Measurements from ENCODE around the gene SLC35A3. TPM values are rescaled to one million over a fixed set of nuclear protein-coding genes. Genes with fewer than 3 reads are reported as not detected.

SLC35A3 gene
- total and polyA plus RNA-seq, 8 donors, result 5.7 to 206 (median 57.0) TPM

DNA sequence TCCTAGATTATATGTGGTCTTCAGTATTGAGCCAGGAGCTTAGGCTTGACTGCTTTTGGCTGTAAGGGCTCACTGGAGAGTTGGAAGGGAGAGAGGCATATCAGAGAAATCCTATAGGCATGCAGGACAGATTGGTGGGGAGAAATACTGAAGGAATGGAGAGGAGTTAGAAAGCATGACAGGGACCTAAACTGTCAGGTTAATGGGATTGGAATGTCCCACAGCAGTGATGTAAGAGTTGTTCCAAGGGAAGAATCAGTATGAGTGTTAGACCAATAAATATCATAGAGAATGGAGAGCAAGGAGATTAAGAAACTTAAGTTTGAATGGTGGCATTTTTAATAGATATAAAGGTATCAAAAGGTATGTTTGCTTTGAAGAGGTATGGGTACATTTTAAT is 39.7 kb downstream of the SLC35A3 start:
- no peaks in the 10 kb centered on the region for H3K9me3 ChIP-seq
- H3K36me3 ChIP-seq, result peaks cover 0 to 56% (median 41%) of the 10 kb centered on the region in 4 donors
- TF ChIP-seq, protein P1, sequence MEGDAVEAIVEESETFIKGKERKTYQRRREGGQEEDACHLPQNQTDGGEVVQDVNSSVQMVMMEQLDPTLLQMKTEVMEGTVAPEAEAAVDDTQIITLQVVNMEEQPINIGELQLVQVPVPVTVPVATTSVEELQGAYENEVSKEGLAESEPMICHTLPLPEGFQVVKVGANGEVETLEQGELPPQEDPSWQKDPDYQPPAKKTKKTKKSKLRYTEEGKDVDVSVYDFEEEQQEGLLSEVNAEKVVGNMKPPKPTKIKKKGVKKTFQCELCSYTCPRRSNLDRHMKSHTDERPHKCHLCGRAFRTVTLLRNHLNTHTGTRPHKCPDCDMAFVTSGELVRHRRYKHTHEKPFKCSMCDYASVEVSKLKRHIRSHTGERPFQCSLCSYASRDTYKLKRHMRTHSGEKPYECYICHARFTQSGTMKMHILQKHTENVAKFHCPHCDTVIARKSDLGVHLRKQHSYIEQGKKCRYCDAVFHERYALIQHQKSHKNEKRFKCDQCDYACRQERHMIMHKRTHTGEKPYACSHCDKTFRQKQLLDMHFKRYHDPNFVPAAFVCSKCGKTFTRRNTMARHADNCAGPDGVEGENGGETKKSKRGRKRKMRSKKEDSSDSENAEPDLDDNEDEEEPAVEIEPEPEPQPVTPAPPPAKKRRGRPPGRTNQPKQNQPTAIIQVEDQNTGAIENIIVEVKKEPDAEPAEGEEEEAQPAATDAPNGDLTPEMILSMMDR (IDR thresholded peaks at IDR 0.05), result no peak
- no peak for TF ChIP-seq EP300 (IDR thresholded peaks at IDR 0.05)
- DNase-seq, result no peak
- intact Hi-C loops (cut with DNase I; ENCODE audit: low total_unique reads), result no loop called here
- no peaks in the 10 kb centered on the region for H3K27me3 ChIP-seq
- no peak overlapping the region for H3K27ac ChIP-seq
- no peak overlapping the region for H3K4me3 ChIP-seq
- no peaks in the 10 kb centered on the region for H3K4me1 ChIP-seq

DNA sequence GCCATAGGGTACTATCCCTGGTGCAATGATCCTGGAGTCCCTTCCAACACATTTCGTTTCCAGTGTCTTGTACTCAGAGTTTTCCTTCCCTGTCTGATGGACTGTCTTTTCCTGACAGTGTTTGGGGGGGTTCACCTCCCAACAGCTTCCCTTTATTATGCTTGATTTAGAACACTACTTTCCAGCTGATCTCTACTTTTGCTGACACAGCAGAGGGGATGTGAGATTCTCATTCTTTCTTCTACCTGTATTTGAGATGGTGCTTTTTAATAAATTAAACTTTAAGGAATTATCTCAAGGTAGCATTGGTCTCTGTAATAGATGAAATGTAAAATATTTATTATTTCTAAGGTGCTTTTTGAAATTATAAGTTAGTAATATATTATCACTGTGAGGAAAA is 41.0 kb downstream of the SLC35A3 start:
- H3K27ac ChIP-seq, result no peak overlapping the region
- no peak overlapping the region for H3K4me3 ChIP-seq
- no peak for DNase-seq
- peaks cover 0 to 56% (median 40%) of the 10 kb centered on the region in 4 donors for H3K36me3 ChIP-seq
- intact Hi-C loops (cut with DNase I; ENCODE audit: low total_unique reads), result no loop called here
- WGBS, 5 donors, result 73 to 95% (median 90%) methylated on average over 1 of the region's 1 CpG
- no peaks in the 10 kb centered on the region for H3K27me3 ChIP-seq
- no peak for TF ChIP-seq POLR2AphosphoS5 (IDR thresholded peaks at IDR 0.05)
- no peak for TF ChIP-seq POLR2A (IDR thresholded peaks at IDR 0.05)
- TF ChIP-seq EP300 (IDR thresholded peaks at IDR 0.05), result no peak
- TF ChIP-seq, protein P1 (IDR thresholded peaks at IDR 0.05), result no peak
- H3K9me3 ChIP-seq, result no peaks in the 10 kb centered on the region
- no peaks in the 10 kb centered on the region for H3K4me1 ChIP-seq

DNA sequence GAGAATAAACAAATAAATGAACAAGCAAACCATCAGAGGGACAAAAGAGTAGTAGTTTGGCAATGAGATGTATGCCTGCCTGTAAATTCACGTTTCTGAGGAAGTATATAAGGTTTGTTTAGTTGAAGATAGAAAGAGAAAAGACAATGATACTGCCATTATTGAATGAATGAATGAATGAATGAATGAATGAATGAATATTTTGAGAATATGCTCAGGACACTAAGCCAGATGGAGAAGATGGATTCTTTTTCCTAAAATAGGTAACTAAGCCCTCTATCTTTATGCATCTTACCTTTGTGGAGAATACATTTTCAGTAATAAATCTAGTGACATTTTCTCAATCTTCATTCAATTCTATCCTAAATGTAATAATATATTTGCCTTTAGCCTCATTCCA is 49.4 kb downstream of the SLC35A3 start:
- DNase-seq, result no peak
- Histone ChIP-seq H3K27ac (no peak overlapping the region), H3K27me3 (no peaks in the 10 kb centered on the region), H3K36me3 (peaks cover 0 to 28% (median 20%) of the 10 kb centered on the region in 4 donors), H3K4me3 (no peak overlapping the region), H3K4me1 (no peaks in the 10 kb centered on the region), H3K9me3 (no peaks in the 10 kb centered on the region)
- intact Hi-C loops (cut with DNase I; ENCODE audit: low total_unique reads), result no loop called here
- TF ChIP-seq, protein P1 (IDR thresholded peaks at IDR 0.05), result no peak
- TF ChIP-seq POLR2AphosphoS5 (IDR thresholded peaks at IDR 0.05) (no peak), EP300 (IDR thresholded peaks at IDR 0.05) (no peak)
- 76 to 91% (median 78%) methylated on average over 1 of the region's 1 CpG for WGBS, 5 donors

DNA sequence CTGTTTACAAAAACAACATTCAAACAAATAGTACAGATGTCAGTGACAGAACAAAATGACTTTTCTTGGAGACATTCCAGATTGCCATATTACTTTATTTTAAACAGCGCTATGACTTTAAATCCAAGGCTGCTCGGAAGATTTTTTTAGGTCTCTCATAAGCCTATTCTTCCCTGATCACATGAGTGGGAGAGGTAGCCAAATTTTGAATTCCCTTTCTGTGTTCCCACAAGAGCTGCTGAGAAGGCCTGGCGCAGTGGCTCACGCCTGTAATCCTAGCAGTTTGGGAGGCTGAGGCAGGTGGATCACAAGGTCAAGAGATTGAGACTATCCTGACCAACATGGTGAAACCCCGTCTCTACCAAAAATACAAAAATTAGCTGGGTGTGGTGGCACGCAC is 53.7 kb downstream of the SLC35A3 start:
- 90 to 98% (median 95%) methylated on average over 6 of the region's 6 CpGs for WGBS, 5 donors
- Histone ChIP-seq H3K4me1 (no peaks in the 10 kb centered on the region), H3K36me3 (peaks cover 0 to 20% (median 11%) of the 10 kb centered on the region in 4 donors), H3K27ac (no peak overlapping the region), H3K9me3 (no peaks in the 10 kb centered on the region), H3K4me3 (no peak overlapping the region), H3K27me3 (no peaks in the 10 kb centered on the region)
- TF ChIP-seq POLR2A (IDR thresholded peaks at IDR 0.05) (no peak), EP300 (IDR thresholded peaks at IDR 0.05) (no peak)
- no peak for DNase-seq
- intact Hi-C loops (cut with DNase I; ENCODE audit: low total_unique reads), result no loop called here

DNA sequence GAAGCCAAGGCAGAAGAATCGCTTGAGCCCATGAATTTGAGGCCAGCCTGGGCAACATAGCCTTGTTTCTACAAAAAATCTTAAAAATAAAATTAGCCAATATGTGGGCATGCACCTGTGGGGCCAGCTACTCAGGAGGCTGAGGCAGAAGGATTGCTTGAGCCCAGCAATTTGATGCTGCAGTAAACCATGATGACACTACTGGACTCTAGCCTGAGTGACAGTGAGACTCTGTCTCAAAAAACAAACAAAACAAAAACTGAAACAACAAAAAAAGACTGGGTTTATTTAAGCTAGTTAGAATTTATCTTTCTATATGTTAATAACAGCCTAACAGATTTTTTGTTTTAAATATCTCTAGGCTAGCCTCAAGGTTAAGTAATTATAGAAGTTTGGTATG is 57.4 kb downstream of the SLC35A3 start:
- H3K4me1 ChIP-seq, result no peaks in the 10 kb centered on the region
- WGBS, 5 donors, result 92 to 100% (median 95%) methylated on average over 1 of the region's 1 CpG
- TF ChIP-seq POLR2AphosphoS5 (IDR thresholded peaks at IDR 0.05) (no peak), EP300 (IDR thresholded peaks at IDR 0.05) (no peak), POLR2A (IDR thresholded peaks at IDR 0.05) (no peak)
- TF ChIP-seq, protein P1 (IDR thresholded peaks at IDR 0.05), result no peak
- no peaks in the 10 kb centered on the region for H3K27me3 ChIP-seq
- intact Hi-C loops (cut with DNase I; ENCODE audit: low total_unique reads), result no loop called here
- H3K36me3 ChIP-seq, result peaks cover 0 to 9% (median 2%) of the 10 kb centered on the region in 4 donors
- no peak overlapping the region for H3K4me3 ChIP-seq
- no peak for DNase-seq
- H3K9me3 ChIP-seq, result no peaks in the 10 kb centered on the region
- no peak overlapping the region for H3K27ac ChIP-seq

Data from stomach (tissue), 9 donors.